ENCODE measurements around the gene DMRT2. TPM values are rescaled to one million over a fixed set of nuclear protein-coding genes. Genes with fewer than 3 reads are reported as not detected.
A peak's percentile ranks its signal among the peaks of the same experiment; 100 is the strongest.

DMRT2 gene
- total and polyA plus RNA-seq, 5 donors = 0.09 TPM; not detected in 4

- Histone ChIP-seq H3K4me1 (ENCODE audit: control insufficient read depth, insufficient read depth, low read length) (peaks cover 6% of the 10 kb centered on the region), H3K27ac (ENCODE audit: low read length) (no peak overlapping the region), H3K9me3 (ENCODE audit: control insufficient read depth, low read length) (no peaks in the 10 kb centered on the region), H3K27me3 (ENCODE audit: control insufficient read depth, insufficient read depth) (no peaks in the 10 kb centered on the region), H3K4me3 (ENCODE audit: low read length) (peak overlapping the region; percentile 53)
- WGBS = 3% methylated on average over 23 of the region's 23 CpGs
- ATAC-seq (no peak), DNase-seq (no peak)
- intact Hi-C loops (cut with DNase I) = no loop called here
Observed at GRCh38 chr9:1047591-1048230, 2.4 kb upstream of the DMRT2 start.

DNA sequence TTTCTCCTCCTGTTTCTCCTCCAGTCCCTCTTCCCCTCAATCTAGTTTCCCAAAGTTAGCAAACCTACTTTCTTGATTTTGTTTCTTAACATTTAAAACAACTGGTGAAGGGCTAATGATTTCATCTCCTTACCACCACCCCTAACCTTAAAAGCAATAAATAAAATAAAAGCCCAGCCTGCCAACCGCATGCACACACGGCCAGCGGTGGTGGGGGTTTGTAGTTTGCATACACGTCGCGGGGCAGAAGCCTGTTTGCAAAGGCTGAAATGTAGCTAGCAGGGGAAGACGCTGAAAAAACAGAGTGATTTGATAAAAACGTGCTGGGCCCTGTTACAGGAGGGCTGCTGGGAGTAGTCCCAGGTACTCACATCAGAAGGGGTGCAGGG lies 1.9 kb upstream of the DMRT2 start:
- no peaks in the 10 kb centered on the region for H3K27me3 ChIP-seq (ENCODE audit: control insufficient read depth, insufficient read depth)
- no peak for ATAC-seq
- intact Hi-C loops (cut with DNase I) = no loop called here
- WGBS = 16% methylated on average over 8 of the region's 8 CpGs
- no peak overlapping the region for H3K27ac ChIP-seq (ENCODE audit: low read length)
- H3K4me1 ChIP-seq (ENCODE audit: control insufficient read depth, insufficient read depth, low read length) = peaks cover 6% of the 10 kb centered on the region
- DNase-seq = no peak
- H3K4me3 ChIP-seq (ENCODE audit: low read length) = peak overlapping the region; percentile 53
- H3K9me3 ChIP-seq (ENCODE audit: control insufficient read depth, low read length) = no peaks in the 10 kb centered on the region

- DNase-seq = no peak
- Histone ChIP-seq H3K4me3 (ENCODE audit: low read length) (no peak overlapping the region), H3K27me3 (ENCODE audit: control insufficient read depth, insufficient read depth) (no peaks in the 10 kb centered on the region), H3K9me3 (ENCODE audit: control insufficient read depth, low read length) (no peaks in the 10 kb centered on the region), H3K27ac (ENCODE audit: low read length) (no peak overlapping the region), H3K4me1 (ENCODE audit: control insufficient read depth, insufficient read depth, low read length) (peaks cover 6% of the 10 kb centered on the region)
- 11% methylated on average over 15 of the region's 15 CpGs for WGBS
- ATAC-seq = no peak
- intact Hi-C loops (cut with DNase I) = no loop called here
Observed at GRCh38 chr9:1048811-1049210, 1.3 kb upstream of the DMRT2 start.

GRCh38 chr9:1049641-1050040 lies 516 bp upstream of the DMRT2 start:
- no peak overlapping the region for H3K27ac ChIP-seq (ENCODE audit: low read length)
- H3K27me3 ChIP-seq (ENCODE audit: control insufficient read depth, insufficient read depth) = peaks cover 2% of the 10 kb centered on the region
- WGBS = 7% methylated on average over 12 of the region's 12 CpGs

DNA sequence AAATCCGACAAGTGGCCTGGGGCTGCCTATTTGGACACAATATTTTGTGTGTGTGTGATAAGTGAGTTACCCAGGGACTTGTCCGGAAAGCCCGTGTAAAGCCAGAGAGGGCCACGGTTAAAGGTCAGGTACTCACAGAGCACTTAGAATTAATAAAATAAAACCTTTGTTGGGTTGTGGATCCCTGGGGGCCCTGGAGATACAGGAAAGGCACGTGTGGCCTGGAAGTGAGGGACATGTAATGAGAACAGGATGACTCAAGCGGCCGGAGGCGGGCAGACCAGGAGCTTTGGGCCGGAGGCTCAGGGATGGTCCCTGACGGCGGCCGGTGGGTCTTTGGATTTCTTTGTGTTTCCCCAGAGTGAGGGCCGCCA lies 1.0 kb downstream of the DMRT2 start:
- H3K4me1 ChIP-seq (ENCODE audit: control insufficient read depth, insufficient read depth, low read length) = peaks cover 6% of the 10 kb centered on the region
- H3K27ac ChIP-seq (ENCODE audit: low read length) = no peak overlapping the region
- peaks cover 2% of the 10 kb centered on the region for H3K27me3 ChIP-seq (ENCODE audit: control insufficient read depth, insufficient read depth)
- no peak overlapping the region for H3K4me3 ChIP-seq (ENCODE audit: low read length)
- intact Hi-C loops (cut with DNase I) = no loop called here
- no peaks in the 10 kb centered on the region for H3K9me3 ChIP-seq (ENCODE audit: control insufficient read depth, low read length)
- DNase-seq (peak in 1 of 3 donors; percentile 42), ATAC-seq (no peak)
- 31% methylated on average over 13 of the region's 13 CpGs for WGBS

More at GRCh38 chr9:1049641-1050040, 516 bp upstream of the DMRT2 start:
- DNase-seq (no peak), ATAC-seq (no peak)
- peaks cover 6% of the 10 kb centered on the region for H3K4me1 ChIP-seq (ENCODE audit: control insufficient read depth, insufficient read depth, low read length)
- no peaks in the 10 kb centered on the region for H3K9me3 ChIP-seq (ENCODE audit: control insufficient read depth, low read length)
- no peak overlapping the region for H3K4me3 ChIP-seq (ENCODE audit: low read length)
- intact Hi-C loops (cut with DNase I) = no loop called here

DNA sequence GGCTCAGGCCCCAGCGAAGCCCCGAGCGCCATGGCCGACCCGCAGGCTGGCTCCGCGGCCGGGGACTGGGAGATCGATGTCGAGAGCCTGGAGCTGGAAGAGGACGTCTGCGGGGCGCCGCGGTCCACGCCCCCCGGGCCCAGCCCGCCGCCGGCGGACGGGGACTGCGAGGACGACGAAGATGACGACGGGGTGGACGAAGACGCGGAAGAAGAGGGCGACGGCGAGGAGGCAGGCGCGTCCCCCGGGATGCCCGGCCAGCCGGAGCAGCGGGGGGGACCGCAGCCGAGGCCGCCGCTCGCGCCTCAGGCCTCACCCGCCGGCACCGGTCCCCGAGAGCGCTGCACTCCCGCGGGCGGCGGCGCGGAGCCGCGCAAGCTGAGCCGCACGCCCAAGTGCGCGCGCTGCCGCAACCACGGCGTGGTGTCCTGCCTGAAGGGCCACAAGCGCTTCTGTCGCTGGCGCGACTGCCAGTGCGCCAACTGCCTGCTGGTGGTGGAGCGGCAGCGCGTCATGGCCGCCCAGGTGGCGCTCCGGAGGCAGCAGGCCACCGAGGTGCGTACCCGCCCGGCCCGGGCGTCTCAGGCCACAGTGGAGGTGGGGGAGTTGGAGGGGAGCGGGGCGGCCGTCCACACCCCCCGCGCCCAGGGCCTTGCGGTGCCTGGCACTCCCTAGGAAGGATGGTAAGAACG lies 1.6 kb downstream of the DMRT2 start:
- peak overlapping the region; percentile 27 for H3K4me3 ChIP-seq (ENCODE audit: low read length)
- DNase-seq = peak; percentile 14 to 66 (median 48)
- no peaks in the 10 kb centered on the region for H3K9me3 ChIP-seq (ENCODE audit: control insufficient read depth, low read length)
- 2% methylated on average over 90 of the region's 90 CpGs for WGBS
- intact Hi-C loops (cut with DNase I) = no loop called here
- peaks cover 2% of the 10 kb centered on the region for H3K27me3 ChIP-seq (ENCODE audit: control insufficient read depth, insufficient read depth)
- H3K27ac ChIP-seq (ENCODE audit: low read length) = no peak overlapping the region
- H3K4me1 ChIP-seq (ENCODE audit: control insufficient read depth, insufficient read depth, low read length) = peaks cover 6% of the 10 kb centered on the region
- ATAC-seq = peak in 1 of 2 donors; percentile 10

- Histone ChIP-seq H3K27ac (ENCODE audit: low read length) (no peak overlapping the region), H3K4me3 (ENCODE audit: low read length) (peak overlapping the region; percentile 27), H3K9me3 (ENCODE audit: control insufficient read depth, low read length) (no peaks in the 10 kb centered on the region), H3K27me3 (ENCODE audit: control insufficient read depth, insufficient read depth) (peaks cover 2% of the 10 kb centered on the region), H3K4me1 (ENCODE audit: control insufficient read depth, insufficient read depth, low read length) (peaks cover 4% of the 10 kb centered on the region)
- ATAC-seq (no peak), DNase-seq (no peak)
- WGBS = 9% methylated on average over 41 of the region's 41 CpGs
- intact Hi-C loops (cut with DNase I) = no loop called here
Observed at GRCh38 chr9:1052365-1053281, 2.5 kb downstream of the DMRT2 start.

DNA sequence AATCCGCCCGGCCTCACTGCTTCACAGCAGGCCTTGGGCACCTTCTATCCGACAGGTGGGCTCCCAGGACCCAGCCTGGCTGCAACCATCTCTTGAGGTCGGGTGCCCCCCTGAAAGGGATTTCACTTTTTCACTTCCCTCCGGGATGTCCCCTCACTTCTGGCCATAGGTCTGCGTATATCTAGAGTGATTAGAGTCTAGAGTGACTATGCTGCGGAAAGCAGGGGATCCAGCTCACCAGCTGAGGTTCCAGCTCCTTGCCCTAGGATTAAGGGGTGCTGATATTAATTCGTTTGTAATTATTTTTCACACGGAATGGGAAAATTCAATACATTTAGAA lies 3.1 kb downstream of the DMRT2 start:
- intact Hi-C loops (cut with DNase I) = no loop called here
- Histone ChIP-seq H3K27me3 (ENCODE audit: control insufficient read depth, insufficient read depth) (peaks cover 2% of the 10 kb centered on the region), H3K4me1 (ENCODE audit: control insufficient read depth, insufficient read depth, low read length) (no peaks in the 10 kb centered on the region), H3K9me3 (ENCODE audit: control insufficient read depth, low read length) (no peaks in the 10 kb centered on the region), H3K27ac (ENCODE audit: low read length) (no peak overlapping the region), H3K4me3 (ENCODE audit: low read length) (no peak overlapping the region)
- 16% methylated on average over 9 of the region's 9 CpGs for WGBS
- ATAC-seq (no peak), DNase-seq (no peak)

- peaks cover 2% of the 10 kb centered on the region for H3K27me3 ChIP-seq (ENCODE audit: control insufficient read depth, insufficient read depth)
- H3K4me3 ChIP-seq (ENCODE audit: low read length) = no peak overlapping the region
- no peak for DNase-seq
- WGBS = 15% methylated on average over 10 of the region's 10 CpGs
- intact Hi-C loops (cut with DNase I) = no loop called here
- no peaks in the 10 kb centered on the region for H3K9me3 ChIP-seq (ENCODE audit: control insufficient read depth, low read length)
- no peaks in the 10 kb centered on the region for H3K4me1 ChIP-seq (ENCODE audit: control insufficient read depth, insufficient read depth, low read length)
- H3K27ac ChIP-seq (ENCODE audit: low read length) = no peak overlapping the region
- ATAC-seq = no peak
Observed at GRCh38 chr9:1053986-1054425, 3.8 kb downstream of the DMRT2 start.

- Histone ChIP-seq H3K27ac (ENCODE audit: low read length) (no peak overlapping the region), H3K4me3 (ENCODE audit: low read length) (no peak overlapping the region), H3K9me3 (ENCODE audit: control insufficient read depth, low read length) (no peaks in the 10 kb centered on the region), H3K4me1 (ENCODE audit: control insufficient read depth, insufficient read depth, low read length) (no peaks in the 10 kb centered on the region), H3K27me3 (ENCODE audit: control insufficient read depth, insufficient read depth) (peaks cover 2% of the 10 kb centered on the region)
- no peak for DNase-seq
- WGBS = 24% methylated on average over 5 of the region's 5 CpGs
- intact Hi-C loops (cut with DNase I) = no loop called here
- ATAC-seq = no peak
Observed at GRCh38 chr9:1055166-1055565, 5.0 kb downstream of the DMRT2 start.

DNA sequence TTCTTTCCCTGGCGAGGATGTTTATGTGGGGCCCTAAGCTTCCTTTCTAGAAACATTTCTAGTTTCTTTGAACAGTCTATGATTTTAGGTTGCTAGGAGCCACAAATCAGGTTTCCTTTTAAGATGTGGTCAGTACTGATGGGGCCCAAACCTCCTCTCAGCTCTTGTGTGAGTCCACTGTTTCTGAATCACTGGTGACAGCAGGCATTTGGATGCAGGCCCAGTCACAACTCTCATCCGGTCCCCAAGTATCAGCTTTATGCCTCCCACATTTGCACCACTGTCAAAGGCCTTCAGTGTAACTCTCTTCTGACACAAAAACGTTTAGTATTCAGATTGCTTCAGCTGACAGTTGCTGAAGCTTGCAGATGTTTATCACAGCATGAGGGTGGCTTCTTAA lies 7.8 kb downstream of the DMRT2 start:
- 42% methylated on average over 3 of the region's 3 CpGs for WGBS
- ATAC-seq = no peak
- Histone ChIP-seq H3K27ac (ENCODE audit: low read length) (no peak overlapping the region), H3K4me1 (ENCODE audit: control insufficient read depth, insufficient read depth, low read length) (no peaks in the 10 kb centered on the region), H3K9me3 (ENCODE audit: control insufficient read depth, low read length) (no peaks in the 10 kb centered on the region), H3K27me3 (ENCODE audit: control insufficient read depth, insufficient read depth) (peaks cover 2% of the 10 kb centered on the region), H3K4me3 (ENCODE audit: low read length) (no peak overlapping the region)
- intact Hi-C loops (cut with DNase I) = no loop called here
- no peak for DNase-seq

All from right cardiac atrium (tissue), 5 donors.